Activated CD4-positive, alpha-beta memory T cell treated with anti-CD3 and anti-CD28 coated beads for 36 hours (primary cell): ENCODE results near the gene PCAT6. TPM values are rescaled to one million over a fixed set of nuclear protein-coding genes. Genes with fewer than 3 reads are reported as not detected.

Source experiments
- CTCF ChIA-PET: fragments of 350-600 bp; sonication (Branson Sonifier 250); formaldehyde crosslinking; loops from one replicate; lab custom pipeline; 2021; ENCODE audit warnings: antibody characterized with exemption, inconsistent platforms; lab: Charles Lee
- POLR2A ChIA-PET: fragments of 350-600 bp; sonication (Branson Sonifier 250); formaldehyde crosslinking; loops from one replicate; lab custom pipeline; 2021; ENCODE audit warnings: antibody characterized with exemption; lab: Charles Lee
- DNase-seq: peaks from one replicate; pipeline ENCODE4 v3.0.0-alpha.2; 2020
- H3K27ac Mint-ChIP-seq: one replicate; pipeline ENCODE4 v1.8.0; 2021; ENCODE audit warnings: mixed read lengths
- H3K27me3 Mint-ChIP-seq: one replicate; pipeline ENCODE4 v1.8.0; 2021; ENCODE audit warnings: mixed read lengths
- H3K36me3 Mint-ChIP-seq: one replicate; pipeline ENCODE4 v1.8.0; 2021; ENCODE audit warnings: mixed read lengths
- H3K4me1 Mint-ChIP-seq: one replicate; pipeline ENCODE4 v1.8.0; 2021; ENCODE audit warnings: low read depth, mixed read lengths
- H3K4me3 Mint-ChIP-seq: one replicate; pipeline ENCODE4 v1.8.0; 2021; ENCODE audit warnings: mild to moderate bottlenecking, mixed read lengths
- H3K9me3 Mint-ChIP-seq: one replicate; pipeline ENCODE4 v1.8.0; 2021; ENCODE audit warnings: mixed read lengths
- intact Hi-C: fragments of 100-400 bp; cut with micrococcal nuclease; formaldehyde crosslinking; loops from one replicate; pipeline ENCODE4 v1.15.1; 2023
- total RNA-seq, 2 experiments: library from RNA; stranded (reverse); gene quantifications; one replicate each; pipeline ENCODE4 v1.2.3, GENCODE V29; 2021

Gene PCAT6
- total RNA-seq, 2 experiments from 2014 or later, result 0.76 to 0.77 TPM

DNA sequence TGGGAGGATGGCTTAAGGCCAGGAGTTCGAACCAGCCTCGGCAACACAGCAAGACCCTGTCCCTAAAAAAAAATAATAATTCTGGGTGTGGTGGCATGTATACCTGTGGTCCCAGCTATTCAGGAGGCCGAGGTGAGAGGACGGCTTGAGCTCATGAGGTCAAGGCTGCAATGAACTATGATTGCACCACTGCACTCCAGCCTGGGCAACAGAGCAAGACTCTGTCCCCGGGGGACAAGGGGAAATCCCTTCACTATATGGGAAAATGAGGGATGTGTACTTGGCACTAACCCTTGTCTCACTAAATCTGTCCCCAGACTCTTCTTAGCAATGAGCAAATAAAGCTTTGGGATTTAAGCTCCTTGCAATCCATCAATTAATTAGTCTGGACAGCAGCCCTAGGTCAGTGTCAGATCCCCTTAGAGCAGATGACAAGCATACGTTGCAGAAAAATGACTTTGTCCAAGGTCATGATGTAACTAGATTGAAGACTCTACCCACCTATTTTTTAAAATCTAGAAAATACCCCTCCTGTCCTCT, 11.9 kb upstream of the PCAT6 start:
- CTCF ChIA-PET, result no interaction called here
- Mint-ChIP-seq H3K27ac (no peak overlapping the region), H3K27me3 (no peaks in the 10 kb centered on the region), H3K4me3 (no peak overlapping the region), H3K36me3 (peaks cover 5% of the 10 kb centered on the region), H3K9me3 (no peaks in the 10 kb centered on the region), H3K4me1 (peaks cover 35% of the 10 kb centered on the region)
- POLR2A ChIA-PET, result no interaction called here
- no peak for DNase-seq
- intact Hi-C loops, result no loop called here

DNA sequence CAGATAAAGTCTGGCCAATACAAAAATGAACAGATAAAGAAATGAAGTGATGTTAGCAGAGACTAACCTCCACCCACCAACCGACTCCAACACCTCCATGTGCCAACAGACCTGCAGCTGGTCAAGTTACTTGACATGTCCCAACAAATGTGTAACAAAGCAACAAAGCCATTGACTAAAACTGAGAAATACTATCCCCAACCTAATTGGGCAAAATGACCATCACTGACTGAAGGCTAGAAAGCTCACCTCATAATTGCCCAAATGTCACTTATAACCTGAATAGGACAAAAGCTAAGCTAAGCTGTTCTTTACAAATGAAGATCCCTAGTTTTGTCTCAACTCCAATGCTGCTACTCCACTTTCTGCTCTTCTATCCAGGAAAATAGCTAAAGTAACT, 10.0 kb upstream of the PCAT6 start:
- Mint-ChIP-seq H3K4me3 (no peak overlapping the region), H3K4me1 (peaks cover 46% of the 10 kb centered on the region), H3K36me3 (peaks cover 5% of the 10 kb centered on the region), H3K9me3 (no peaks in the 10 kb centered on the region), H3K27ac (no peak overlapping the region), H3K27me3 (no peaks in the 10 kb centered on the region)
- POLR2A ChIA-PET, result no interaction called here
- CTCF ChIA-PET, result no interaction called here
- intact Hi-C loops, result no loop called here
- DNase-seq, result no peak

DNA sequence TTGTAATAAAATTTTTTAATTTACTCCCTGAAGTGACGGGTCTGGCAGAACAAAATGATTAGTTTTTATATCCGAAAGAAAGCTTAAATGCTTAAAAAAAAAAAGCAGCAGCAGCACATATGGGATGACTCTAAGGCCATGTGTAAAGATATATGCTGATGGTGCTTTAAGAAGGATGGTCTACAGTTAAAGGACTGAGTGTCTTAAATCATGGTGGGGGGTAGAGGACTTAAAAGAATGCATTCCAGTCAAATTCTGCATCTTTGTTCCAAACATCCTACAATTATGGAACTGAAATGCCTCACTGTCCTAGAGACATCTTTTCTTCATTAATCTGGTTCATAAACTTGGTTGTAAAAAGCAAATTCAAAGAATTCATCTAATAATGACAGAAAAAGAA, 9.6 kb upstream of the PCAT6 start:
- POLR2A ChIA-PET, result no interaction called here
- H3K27me3 Mint-ChIP-seq, result no peaks in the 10 kb centered on the region

DNA sequence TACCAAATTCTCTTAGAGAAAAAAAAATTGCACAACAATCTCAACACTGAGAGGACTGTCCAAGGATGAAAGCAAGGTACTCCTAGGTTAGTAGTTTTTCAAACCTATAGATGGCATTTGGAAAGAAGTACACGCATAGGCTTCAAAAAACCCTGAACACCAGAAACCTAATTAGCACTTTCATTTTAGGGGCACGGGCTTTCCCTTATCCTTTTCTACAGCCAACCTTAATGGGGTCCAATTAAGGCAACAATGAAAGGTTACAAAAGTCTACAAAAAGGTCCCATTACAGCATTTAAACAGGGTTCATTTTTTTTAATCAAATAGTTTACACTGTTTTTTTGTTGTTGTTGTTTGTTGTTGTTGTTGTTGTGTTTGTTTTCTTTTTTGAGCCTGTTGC, 8.7 kb upstream of the PCAT6 start:
- ChIA-PET CTCF (no interaction called here), POLR2A (no interaction called here)
- Mint-ChIP-seq H3K9me3 (no peaks in the 10 kb centered on the region), H3K4me3 (no peak overlapping the region), H3K36me3 (peaks cover 9% of the 10 kb centered on the region), H3K27me3 (no peaks in the 10 kb centered on the region), H3K4me1 (peaks cover 54% of the 10 kb centered on the region), H3K27ac (no peak overlapping the region)
- DNase-seq, result no peak
- intact Hi-C loops, result no loop called here

More for the DNA sequence above, 9.6 kb upstream of the PCAT6 start:
- Mint-ChIP-seq H3K9me3 (no peaks in the 10 kb centered on the region), H3K27ac (no peak overlapping the region), H3K4me3 (no peak overlapping the region), H3K4me1 (peaks cover 50% of the 10 kb centered on the region), H3K36me3 (peaks cover 5% of the 10 kb centered on the region)
- intact Hi-C loops, result no loop called here
- no peak for DNase-seq
- CTCF ChIA-PET, result no interaction called here

DNA sequence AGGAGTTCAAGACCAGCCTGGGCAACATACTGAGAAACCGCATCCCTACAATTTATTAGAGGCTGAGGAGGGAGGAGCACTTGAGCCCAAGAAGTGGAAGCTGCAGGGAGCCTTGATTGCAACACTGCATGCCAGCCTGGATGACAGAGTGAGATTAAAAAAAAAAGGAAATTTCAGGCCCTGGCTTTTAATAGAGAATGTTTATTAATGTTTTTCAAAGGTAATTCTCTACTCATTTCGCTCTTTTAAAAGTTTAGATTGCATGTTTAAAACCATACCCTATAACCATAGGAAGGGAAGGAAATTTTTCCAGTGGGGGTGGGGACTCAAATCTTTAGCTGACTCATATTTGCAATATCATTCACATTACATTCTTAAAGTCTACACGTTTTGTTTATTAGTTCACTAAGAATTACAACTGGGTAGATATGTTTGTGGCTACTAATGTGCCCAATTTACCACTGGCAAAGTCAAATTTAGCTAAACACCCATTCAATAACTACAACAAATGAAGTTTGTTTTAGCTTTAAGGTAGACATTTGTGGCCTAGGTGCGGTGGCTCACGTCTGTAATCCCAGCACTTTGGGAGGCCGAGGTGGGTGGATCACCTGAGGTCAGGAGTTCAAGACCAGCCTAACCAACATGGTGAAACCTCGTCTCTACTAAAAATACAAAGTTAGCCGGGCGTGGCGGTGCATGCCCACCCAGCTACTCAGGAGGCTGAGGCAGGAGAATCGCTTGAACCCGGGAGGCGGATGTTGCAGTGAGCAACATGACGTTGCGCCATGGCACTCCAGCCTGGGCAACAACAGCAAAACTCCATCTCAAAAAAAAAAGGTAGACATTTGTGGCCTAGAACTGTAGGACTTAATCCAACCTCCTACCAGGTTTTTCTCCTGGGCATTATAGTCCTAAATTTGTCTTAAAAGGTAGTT, 7.5 kb upstream of the PCAT6 start:
- Mint-ChIP-seq H3K4me3 (peak overlapping the region; percentile 29), H3K27me3 (no peaks in the 10 kb centered on the region), H3K36me3 (peaks cover 9% of the 10 kb centered on the region), H3K9me3 (no peaks in the 10 kb centered on the region), H3K27ac (peak overlapping the region; percentile 54), H3K4me1 (peaks cover 53% of the 10 kb centered on the region)
- intact Hi-C loops, result no loop called here
- ChIA-PET CTCF (interaction anchor here (1.4 kb wide), 1 partner anchor 85 kb away, joined by 3 read pairs; no protein-coding TSS in a partner anchor), POLR2A (no interaction called here)
- no peak for DNase-seq

DNA sequence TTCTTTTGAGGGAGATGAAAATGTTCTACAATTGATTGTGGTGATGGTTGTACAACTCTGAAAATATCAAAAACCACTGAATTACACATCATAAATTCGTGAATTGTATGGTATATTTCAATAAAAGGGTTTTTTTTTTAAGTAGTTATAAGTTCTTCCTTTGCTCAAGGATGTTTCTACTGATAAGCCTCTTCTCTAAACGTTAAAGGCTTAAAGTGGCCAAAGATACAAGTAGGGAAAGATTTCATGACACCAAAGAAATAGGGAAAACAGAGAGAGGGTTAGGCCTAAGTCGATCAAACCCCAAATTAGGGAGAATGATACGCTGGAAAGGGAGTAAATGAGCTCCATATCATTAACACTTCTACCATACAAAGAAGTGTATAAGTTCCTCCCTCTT, 6.6 kb upstream of the PCAT6 start:
- ChIA-PET CTCF (no interaction called here), POLR2A (interaction anchor here (0.8 kb wide), 1 partner anchor 975 kb away, joined by 3 read pairs; the partner anchor contains the start of gene IPO9)
- Mint-ChIP-seq H3K27me3 (no peaks in the 10 kb centered on the region), H3K36me3 (peaks cover 9% of the 10 kb centered on the region), H3K27ac (peak overlapping the region; percentile 38), H3K9me3 (no peaks in the 10 kb centered on the region), H3K4me1 (peaks cover 55% of the 10 kb centered on the region), H3K4me3 (no peak overlapping the region)
- intact Hi-C loops, result no loop called here
- DNase-seq, result no peak

DNA sequence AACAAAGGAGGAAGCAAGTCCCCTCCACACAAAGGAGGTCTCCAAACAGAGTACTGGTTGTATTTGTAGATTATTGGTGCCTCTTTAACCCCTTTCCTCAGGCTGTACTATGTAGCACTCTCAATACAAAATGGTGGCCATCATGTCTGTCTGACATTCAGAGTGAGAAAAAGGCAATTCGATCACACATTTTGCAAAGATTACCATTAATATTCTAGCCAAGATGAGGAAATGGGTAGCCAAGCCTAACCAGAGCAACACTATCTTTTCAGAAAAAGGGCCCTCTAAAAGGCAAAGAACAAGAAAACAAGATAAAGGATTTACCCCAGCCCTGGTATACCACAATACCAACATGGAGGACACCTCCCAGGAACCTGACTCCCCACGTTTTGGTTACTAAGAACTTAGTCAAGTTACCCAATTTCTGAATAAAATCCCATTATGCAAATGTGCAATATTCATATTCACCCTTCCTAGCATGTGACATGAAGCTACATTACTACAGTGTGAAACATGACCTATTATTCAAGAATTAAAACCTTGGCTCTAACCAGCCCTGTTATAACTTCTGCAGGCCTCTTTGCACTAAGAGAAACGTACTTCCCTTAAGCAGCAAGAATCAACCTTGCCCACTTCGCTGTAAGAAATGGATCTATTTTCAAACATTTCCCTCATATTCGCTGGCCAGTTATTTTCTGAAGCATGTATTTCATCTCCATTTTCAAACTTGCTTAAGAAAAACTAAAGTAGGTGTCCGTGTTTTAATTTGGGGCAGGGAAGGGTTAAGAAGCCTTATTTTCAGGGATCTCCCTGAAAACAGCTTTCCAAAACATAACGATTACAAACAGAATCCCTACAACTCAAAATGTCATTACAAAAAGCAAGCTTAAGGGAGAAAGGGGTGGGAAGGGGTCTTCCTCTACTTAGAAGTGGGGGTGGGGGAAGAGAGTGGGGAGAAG, 4.6 kb upstream of the PCAT6 start:
- Mint-ChIP-seq H3K9me3 (no peaks in the 10 kb centered on the region), H3K4me3 (peak overlapping the region; percentile 81), H3K4me1 (peaks cover 63% of the 10 kb centered on the region), H3K27ac (peak overlapping the region; percentile 95), H3K36me3 (peaks cover 3% of the 10 kb centered on the region), H3K27me3 (no peaks in the 10 kb centered on the region)
- POLR2A ChIA-PET, result no interaction called here
- CTCF ChIA-PET, result interaction anchor here (0.6 kb wide), 1 partner anchor 238 kb away, joined by 3 read pairs; no protein-coding TSS in a partner anchor
- intact Hi-C loops, result loop anchor here (1.0 to 5.0 kb wide), 4 partner anchors 83 to 1606 kb away; partner anchors contain the start of genes PPP1R12B, PPP1R15B, RABIF and TMEM183A
- DNase-seq, result peak; percentile 40

DNA sequence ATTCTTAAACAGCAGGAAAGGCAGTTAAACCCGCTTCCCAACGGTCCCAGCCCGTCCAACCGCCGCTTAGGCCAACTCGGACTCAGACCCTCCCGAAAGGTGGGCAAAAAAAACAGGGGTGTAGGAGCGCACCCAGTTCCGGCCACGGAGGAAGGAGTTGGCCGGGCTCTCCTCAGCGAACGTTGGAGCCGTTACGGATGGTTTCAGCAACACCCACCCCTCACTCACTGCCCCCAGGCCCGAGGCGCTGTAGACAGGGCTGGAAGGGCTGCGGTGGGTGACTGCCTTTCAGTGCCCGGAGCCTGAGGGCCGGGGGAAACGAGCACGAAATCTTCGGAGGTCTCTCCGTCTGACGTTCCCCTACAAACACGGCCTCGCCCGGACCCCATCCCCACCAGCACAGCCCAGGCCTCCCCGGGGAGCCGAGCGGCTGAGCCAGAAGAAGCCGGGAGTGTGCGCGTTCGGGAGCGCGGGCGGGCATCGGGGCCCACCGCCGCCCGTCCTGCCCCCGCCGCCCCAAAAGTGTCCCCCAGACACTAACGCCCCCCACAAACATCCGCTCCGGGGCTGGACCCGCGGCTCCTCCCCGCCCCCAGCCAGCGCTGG, 3.8 kb upstream of the PCAT6 start:
- Mint-ChIP-seq H3K27me3 (no peaks in the 10 kb centered on the region), H3K27ac (peak overlapping the region; percentile 95), H3K9me3 (no peaks in the 10 kb centered on the region), H3K36me3 (peaks cover 3% of the 10 kb centered on the region), H3K4me3 (peak overlapping the region; percentile 81), H3K4me1 (peaks cover 65% of the 10 kb centered on the region)
- POLR2A ChIA-PET, result no interaction called here
- peak; percentile 42 for DNase-seq
- CTCF ChIA-PET, result no interaction called here
- intact Hi-C loops, result loop anchor here (1.0 to 5.0 kb wide), 4 partner anchors 82 to 1605 kb away; partner anchors contain the start of genes PPP1R12B, PPP1R15B, RABIF and TMEM183A

DNA sequence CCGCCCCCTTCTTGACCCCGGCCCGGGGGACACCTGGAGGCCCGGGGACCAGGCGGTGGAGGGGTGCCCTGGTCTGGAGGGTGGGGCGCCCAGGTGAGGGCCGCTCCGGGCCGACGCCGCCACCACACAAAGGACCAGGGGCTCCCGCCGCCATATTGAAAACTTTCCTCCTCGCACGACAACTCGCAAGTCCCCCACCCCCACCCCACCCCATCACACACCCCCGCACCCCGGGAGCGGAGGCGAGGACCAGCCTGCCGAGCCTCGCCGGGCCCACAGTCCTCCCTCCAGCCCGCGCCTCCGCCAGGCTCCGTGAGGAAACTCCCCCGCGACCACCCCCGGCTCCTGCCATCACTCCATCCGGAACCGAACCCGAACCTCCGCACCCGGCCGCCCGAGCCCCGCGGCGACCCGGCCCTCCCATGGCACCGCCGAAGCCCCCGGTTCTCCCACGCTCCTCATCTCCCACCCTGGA, 3.3 kb upstream of the PCAT6 start:
- POLR2A ChIA-PET, result no interaction called here
- Mint-ChIP-seq H3K9me3 (no peaks in the 10 kb centered on the region), H3K4me1 (peaks cover 63% of the 10 kb centered on the region), H3K27ac (peak overlapping the region; percentile 95), H3K4me3 (peak overlapping the region; percentile 81), H3K27me3 (no peaks in the 10 kb centered on the region), H3K36me3 (peaks cover 3% of the 10 kb centered on the region)
- CTCF ChIA-PET, result no interaction called here
- DNase-seq, result peak; percentile 62
- intact Hi-C loops, result loop anchor here (2.0 to 5.0 kb wide), 3 partner anchors 199 to 1605 kb away; partner anchors contain the start of genes PPP1R12B, PPP1R15B and TMEM183A

DNA sequence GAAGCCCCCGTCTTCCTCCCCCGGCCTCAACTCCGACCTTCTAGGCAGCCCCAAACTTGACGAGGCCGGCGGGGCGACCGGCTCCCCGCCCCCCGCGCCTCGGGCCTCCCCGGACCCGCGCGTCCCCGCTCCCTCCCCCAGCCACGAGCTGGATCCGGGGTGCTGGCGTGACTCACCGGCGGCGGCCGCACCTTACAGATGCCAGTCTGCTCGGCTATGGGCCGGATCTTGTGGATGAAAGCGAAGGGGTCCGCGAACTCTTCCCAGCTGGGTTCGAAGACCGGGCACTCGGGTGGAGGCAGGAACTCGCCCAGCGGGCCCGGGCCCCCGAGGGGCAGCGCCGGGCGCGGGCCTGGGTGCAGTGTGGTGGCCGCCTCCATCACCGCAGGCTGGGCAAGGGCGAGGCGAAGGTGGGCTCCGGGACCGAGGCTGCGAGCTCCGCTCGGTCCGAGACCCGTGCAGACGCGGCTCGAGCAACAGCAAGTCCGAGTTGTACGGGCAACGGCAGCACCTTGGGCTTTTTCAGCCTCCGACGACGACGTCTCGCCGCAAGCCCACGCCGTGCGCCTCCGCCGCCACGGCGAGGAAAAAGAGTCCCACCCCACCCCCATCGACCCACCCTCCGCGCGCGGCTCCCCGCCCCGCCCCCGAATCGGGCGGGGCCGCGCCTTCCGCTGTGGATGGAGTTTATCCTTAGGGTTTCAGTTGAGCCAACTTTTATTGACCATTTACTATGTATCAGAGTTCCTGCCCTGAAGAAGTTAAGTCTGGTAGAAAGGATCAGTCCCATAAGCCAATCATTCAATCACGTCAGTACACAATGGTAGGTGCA, 2.6 kb upstream of the PCAT6 start, which contains the start of gene KDM5B:
KDM5B (minus strand) TSS at position 496 of the 832 bp plus-strand sequence; CDS start at position 380, 116 bp downstream.
- peak within 1 kb of the TSS; percentile 95 for H3K27ac Mint-ChIP-seq
- H3K27me3 Mint-ChIP-seq, result no peaks in the 10 kb centered on the region
- H3K9me3 Mint-ChIP-seq, result no peaks in the 10 kb centered on the region
- peaks cover 3% of the 10 kb centered on the region for H3K36me3 Mint-ChIP-seq
- intact Hi-C loops, result loop anchor here (2.0 to 5.0 kb wide), 3 partner anchors 199 to 1604 kb away; partner anchors contain the start of genes PPP1R12B, PPP1R15B and TMEM183A
- peaks cover 57% of the 10 kb centered on the region for H3K4me1 Mint-ChIP-seq
- CTCF ChIA-PET, result no interaction called here
- POLR2A ChIA-PET, result no interaction called here
- H3K4me3 Mint-ChIP-seq, result peak within 1 kb of the TSS; percentile 81
- DNase-seq, result peak; percentile 80
